ENCODE measurements around the gene REV3L.

The REV3L gene

DNA sequence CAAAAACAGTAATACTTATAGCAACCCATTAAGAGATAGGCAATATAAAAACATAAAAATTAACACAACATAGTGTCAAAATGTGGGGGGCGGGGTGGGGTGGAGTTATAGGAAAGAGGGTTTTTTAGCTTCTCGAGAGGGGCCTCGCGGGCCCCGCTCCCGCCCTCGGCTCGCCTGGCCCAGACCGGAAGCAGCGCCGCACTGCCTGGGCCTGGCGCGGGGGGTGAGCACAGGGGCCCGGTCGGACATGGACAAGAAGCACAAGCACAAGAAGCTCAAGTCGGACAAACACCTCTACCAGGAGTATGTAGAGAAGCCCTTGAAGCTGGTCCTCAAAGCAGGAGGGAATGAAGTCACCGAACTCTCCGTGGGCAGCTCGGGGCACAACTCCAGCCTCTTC, 53.4 kb downstream of the REV3L start:
- Histone ChIP-seq H3K9me3 (ENCODE audit: insufficient read depth, low read length) (0 out of 2 replicates have a peak, but pooled peaks cover 7% of the 10 kb centered on the region), H3K4me2 (ENCODE audit: low read depth, low read length, poor library complexity, severe bottlenecking) (no peak overlapping the region), H3K27ac (ENCODE audit: low read depth, low read length) (no peak overlapping the region), H2AFZ (ENCODE audit: low read depth, low read length, severe bottlenecking) (no peak overlapping the region), H3K9me2 (replicated peaks; ENCODE audit: insufficient read depth, low read length) (no peaks in the 10 kb centered on the region), H3F3A (ENCODE audit: insufficient read depth) (peaks cover 6% of the 10 kb centered on the region; the same call in 1 of the 2 replicates), H3K79me2 (ENCODE audit: insufficient read depth, low read length) (peaks cover 100% of the 10 kb centered on the region), H3K36me3 (ENCODE audit: low read length) (peaks cover 11% of the 10 kb centered on the region), H3K9ac (ENCODE audit: low read length) (no peak overlapping the region), H3K27me3 (ENCODE audit: low read length) (no peaks in the 10 kb centered on the region), H3K4me3 (ENCODE audit: insufficient read depth, low read length, poor library complexity, severe bottlenecking) (no peak overlapping the region), H4K20me1 (ENCODE audit: low read depth, low read length) (peaks cover 21% of the 10 kb centered on the region)
- TF ChIP-seq EZH2phosphoT487 (conservative IDR thresholded peaks at IDR 0.05; ENCODE audit: low read length), result no peak
- no peak for TF ChIP-seq CTCF (IDR thresholded peaks at IDR 0.05; ENCODE audit: insufficient read depth, low read length, poor library complexity, severe bottlenecking)

GRCh38 chr6:111428811-111429210, 54.2 kb downstream of the REV3L start:
- peaks cover 21% of the 10 kb centered on the region for H4K20me1 ChIP-seq (ENCODE audit: low read depth, low read length)
- H3K9ac ChIP-seq (ENCODE audit: low read length), result no peak overlapping the region
- H3K9me2 ChIP-seq (replicated peaks; ENCODE audit: insufficient read depth, low read length), result no peaks in the 10 kb centered on the region
- no peak overlapping the region for H2AFZ ChIP-seq (ENCODE audit: low read depth, low read length, severe bottlenecking)
- peaks cover 11% of the 10 kb centered on the region for H3K36me3 ChIP-seq (ENCODE audit: low read length)
- H3F3A ChIP-seq (ENCODE audit: insufficient read depth), result peaks cover 6% of the 10 kb centered on the region; the same call in 1 of the 2 replicates
- no peak overlapping the region for H3K4me2 ChIP-seq (ENCODE audit: low read depth, low read length, poor library complexity, severe bottlenecking)
- H3K79me2 ChIP-seq (ENCODE audit: insufficient read depth, low read length), result peaks cover 100% of the 10 kb centered on the region
- no peak overlapping the region for H3K27ac ChIP-seq (ENCODE audit: low read depth, low read length)
- no peak overlapping the region for H3K4me3 ChIP-seq (ENCODE audit: insufficient read depth, low read length, poor library complexity, severe bottlenecking)
- 0 out of 2 replicates have a peak, but pooled peaks cover 7% of the 10 kb centered on the region for H3K9me3 ChIP-seq (ENCODE audit: insufficient read depth, low read length)
- TF ChIP-seq EZH2phosphoT487 (conservative IDR thresholded peaks at IDR 0.05; ENCODE audit: low read length), result no peak
- no peak for TF ChIP-seq CTCF (IDR thresholded peaks at IDR 0.05; ENCODE audit: insufficient read depth, low read length, poor library complexity, severe bottlenecking)
- H3K27me3 ChIP-seq (ENCODE audit: low read length), result no peaks in the 10 kb centered on the region

DNA sequence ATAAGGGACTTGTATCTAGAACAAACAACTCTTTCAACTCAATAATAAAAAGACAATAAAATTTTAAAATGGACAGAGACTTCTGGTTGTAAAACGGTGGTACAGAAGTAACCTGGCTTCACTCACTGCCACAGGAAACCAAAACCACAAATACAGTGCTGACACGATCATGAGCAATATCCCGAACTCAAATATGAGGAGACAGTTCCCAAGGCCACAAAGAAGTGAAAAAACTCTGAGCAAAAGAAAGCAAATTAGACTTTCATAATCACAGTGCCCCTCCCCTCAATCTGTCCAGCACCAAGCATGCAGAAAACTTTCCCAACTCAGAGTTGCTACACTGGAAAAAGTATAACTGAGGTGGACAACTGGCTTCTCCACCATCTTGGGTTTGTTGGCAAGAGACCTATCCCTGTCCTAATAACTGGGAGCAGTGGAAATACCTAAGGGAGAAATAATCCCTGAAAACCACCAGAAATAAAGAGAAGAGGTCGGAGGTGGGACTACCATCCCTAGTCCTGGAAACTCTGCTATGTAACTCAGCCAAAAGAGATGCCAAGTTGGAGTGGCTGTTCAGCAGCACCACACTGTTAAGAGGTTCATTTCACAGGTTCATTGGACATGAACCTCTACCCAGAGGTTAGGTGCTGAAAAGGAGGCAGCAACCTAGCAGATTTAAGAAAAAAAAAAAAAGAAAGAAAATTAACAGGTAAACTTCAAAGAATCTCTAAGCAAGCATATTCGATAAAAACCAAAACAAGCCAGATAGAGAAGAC, 55.5 kb downstream of the REV3L start:
- Histone ChIP-seq H3K9ac (ENCODE audit: low read length) (no peak overlapping the region), H2AFZ (ENCODE audit: low read depth, low read length, severe bottlenecking) (no peak overlapping the region)

More for the DNA sequence above, 55.5 kb downstream of the REV3L start:
- 0 out of 2 replicates have a peak, but pooled peaks cover 7% of the 10 kb centered on the region for H3K9me3 ChIP-seq (ENCODE audit: insufficient read depth, low read length)
- H3K9me2 ChIP-seq (replicated peaks; ENCODE audit: insufficient read depth, low read length), result no peaks in the 10 kb centered on the region
- peaks cover 14% of the 10 kb centered on the region for H4K20me1 ChIP-seq (ENCODE audit: low read depth, low read length)
- peak overlapping the region; percentile 32 for H3K4me2 ChIP-seq (ENCODE audit: low read depth, low read length, poor library complexity, severe bottlenecking)
- peaks cover 98% of the 10 kb centered on the region for H3K79me2 ChIP-seq (ENCODE audit: insufficient read depth, low read length)
- H3K27me3 ChIP-seq (ENCODE audit: low read length), result no peaks in the 10 kb centered on the region
- H3K27ac ChIP-seq (ENCODE audit: low read depth, low read length), result no peak overlapping the region
- peaks cover 6% of the 10 kb centered on the region; the same call in 1 of the 2 replicates for H3F3A ChIP-seq (ENCODE audit: insufficient read depth)
- TF ChIP-seq CTCF (IDR thresholded peaks at IDR 0.05; ENCODE audit: insufficient read depth, low read length, poor library complexity, severe bottlenecking) (no peak), EZH2phosphoT487 (conservative IDR thresholded peaks at IDR 0.05; ENCODE audit: low read length) (no peak)
- H3K36me3 ChIP-seq (ENCODE audit: low read length), result peaks cover 11% of the 10 kb centered on the region
- no peak overlapping the region for H3K4me3 ChIP-seq (ENCODE audit: insufficient read depth, low read length, poor library complexity, severe bottlenecking)

Data from SU-DHL-6 (cell line).